ENCODE data around the gene TEX38. TPM values are rescaled to one million over a fixed set of nuclear protein-coding genes. Genes with fewer than 3 reads are reported as not detected.

TEX38 gene
- total and polyA plus RNA-seq, 10 of the 15 experiments (the other 5 are each of a cell fraction or from before 2014, with no cell fraction given), result 0.07 to 0.32 (median 0.15) TPM; not detected in 7

DNA sequence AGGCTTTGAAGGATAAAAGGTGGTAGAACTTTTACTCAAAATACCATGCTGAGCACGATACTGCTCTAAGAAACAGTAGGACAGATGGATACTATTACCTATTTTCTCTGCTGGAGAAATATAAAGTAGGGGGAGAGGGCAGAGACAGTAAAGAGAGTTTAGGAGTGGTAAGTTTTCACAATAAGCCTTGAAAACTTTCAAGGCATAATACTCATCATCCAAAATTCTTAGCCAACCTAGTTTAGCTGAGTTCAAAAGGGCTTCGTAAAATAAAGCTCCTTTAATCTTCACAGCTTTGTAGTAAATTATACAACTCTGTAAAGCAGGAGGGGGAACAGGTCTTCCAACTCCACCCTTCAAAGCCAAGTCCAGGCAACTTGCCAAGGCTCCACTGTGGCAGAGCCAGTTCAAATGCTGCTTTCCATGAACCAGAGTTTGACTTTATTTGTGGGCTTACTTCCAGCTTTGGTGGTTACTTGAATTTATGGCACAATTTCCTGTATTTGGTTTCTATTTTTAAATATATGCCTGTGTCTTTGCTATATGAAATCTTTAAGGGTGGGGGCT is 15.5 kb downstream of the TEX38 start (continued):
- TF ChIP-seq REST (IDR thresholded peaks at IDR 0.05; ENCODE audit: low read depth, low read length), result no peak
- no peak for TF ChIP-seq CHD4 (IDR thresholded peaks at IDR 0.05)

GRCh38 chr1:46687921-46688509 is 16.4 kb downstream of the TEX38 start:
- no peaks in the 10 kb centered on the region for H4K20me1 ChIP-seq (ENCODE audit: control insufficient read depth, insufficient read depth)
- FAIRE-seq (no peak), ATAC-seq (no peak), DNase-seq (ENCODE audit: low read depth, low spot score) (no peak)
- H3K36me3 ChIP-seq (ENCODE audit: control insufficient read depth in 2 of 2, insufficient read depth in 2 of 2, low read length in 1 of 2), result peaks cover 11 to 28% of the 10 kb centered on the region in 2 experiments
- CTCF ChIA-PET, result interaction anchor here (1.5 kb wide), 1 partner anchor 36 kb away, joined by 3 read pairs; no protein-coding TSS in a partner anchor
- H3K4me2 ChIP-seq (ENCODE audit: control insufficient read depth, insufficient read depth), result no peak overlapping the region
- H3K4me1 ChIP-seq (ENCODE audit: control insufficient read depth, insufficient read depth, low read length), result no peaks in the 10 kb centered on the region
- in situ Hi-C loops (cut with MboI), result no loop called here
- H3K79me2 ChIP-seq (ENCODE audit: control insufficient read depth, insufficient read depth, low read length), result no peaks in the 10 kb centered on the region
- no peak overlapping the region for H3K4me3 ChIP-seq
- H3K9ac ChIP-seq (ENCODE audit: control insufficient read depth, insufficient read depth, low read length), result no peak overlapping the region
- H3K27me3 ChIP-seq (replicated peaks in 1 of 2; ENCODE audit: control insufficient read depth in 2 of 2, insufficient read depth in 2 of 2, low read length in 1 of 2), result no peaks in the 10 kb centered on the region
- TF ChIP-seq CHD4 (IDR thresholded peaks at IDR 0.05) (no peak), FOXM1 (IDR thresholded peaks at IDR 0.05; ENCODE audit: low read depth, low read length) (no peak), KDM1A (IDR thresholded peaks at IDR 0.05; ENCODE audit: borderline replicate concordance) (no peak), JUND (IDR thresholded peaks at IDR 0.05; ENCODE audit: low read depth, low read length) (no peak), MTA3 (IDR thresholded peaks at IDR 0.05; ENCODE audit: borderline replicate concordance, low read length) (no peak), RELB (IDR thresholded peaks at IDR 0.05; ENCODE audit: low read depth) (no peak)
- no TSS peak for BruUV-seq (replicated peaks)
- no peak overlapping the region for H2AFZ ChIP-seq (ENCODE audit: control insufficient read depth, low read depth, low read length)
- intact Hi-C loops (cut with micrococcal nuclease; ENCODE audit: unreplicated experiment), result no loop called here
- SMC1A ChIA-PET (ENCODE audit: uncharacterized antibody, unreplicated experiment), result no interaction called here
- RAD21 ChIA-PET (ENCODE audit: unreplicated experiment), result no interaction called here
- over 99% methylated on average over 9 of the region's 9 CpGs for WGBS (ENCODE audit: insufficient coverage, insufficient replicate concordance, low lambda C conversion rate, missing lambda C conversion rate)
- H3K9me3 ChIP-seq (replicated peaks; ENCODE audit: control insufficient read depth, insufficient read depth, low read length), result no peaks in the 10 kb centered on the region
- no peak overlapping the region for H3K27ac ChIP-seq (ENCODE audit: control insufficient read depth, insufficient read depth)
- POLR2A ChIA-PET, result no interaction called here

All from GM12878 (cell line).